Activated CD8-positive, alpha-beta memory T cell treated with anti-CD3 and anti-CD28 coated beads, Interleukin-2, amount 10 ng/mL, durations not matched to agents 7 days and 5 days (primary cell): Measurements from ENCODE around the gene AGBL5. TPM values are rescaled to one million over a fixed set of nuclear protein-coding genes. Genes with fewer than 3 reads are reported as not detected.
"Not testable (repeated sequence)": the region's sequence is repeated elsewhere in the genome, so short reads cannot be mapped to it uniquely, and the experiment has no call there.

Experiments
- ATAC-seq: fragments of 150-1000 bp; cut with Tn5 transposase; one replicate; pipeline ENCODE4 v1.10.0; 2021; ENCODE audit warnings: moderate library complexity
- CTCF ChIA-PET: fragments of 350-600 bp; sonication (Branson Sonifier 250); formaldehyde crosslinking; loops from one replicate; lab custom pipeline; 2021; ENCODE audit warnings: antibody characterized with exemption; lab: Charles Lee
- DNase-seq: peaks from one replicate; pipeline ENCODE4 v3.0.0-alpha.2; 2020
- H3K27ac Mint-ChIP-seq: one replicate; pipeline ENCODE4 v1.8.0; 2021; ENCODE audit warnings: mild to moderate bottlenecking, mixed read lengths
- H3K27me3 Mint-ChIP-seq: one replicate; pipeline ENCODE4 v1.8.0; 2021; ENCODE audit warnings: mixed read lengths
- H3K36me3 Mint-ChIP-seq: one replicate; pipeline ENCODE4 v1.8.0; 2021; ENCODE audit warnings: mild to moderate bottlenecking, mixed read lengths
- H3K4me1 Mint-ChIP-seq: one replicate; pipeline ENCODE4 v1.8.0; 2021; ENCODE audit warnings: mixed read lengths
- H3K4me3 Mint-ChIP-seq: one replicate; pipeline ENCODE4 v1.8.0; 2021; ENCODE audit warnings: mild to moderate bottlenecking, moderate library complexity, mixed read lengths
- H3K9me3 Mint-ChIP-seq: one replicate; pipeline ENCODE4 v1.8.0; 2022; ENCODE audit warnings: low read depth, mixed read lengths
- total RNA-seq, 2 experiments: library from RNA; stranded (reverse); gene quantifications; one replicate each; pipeline ENCODE4 v1.2.3, GENCODE V29; 2021

Gene AGBL5
- total RNA-seq, 2 experiments from 2014 or later, result 13.8 to 15.1 TPM

- ATAC-seq (peak; percentile 88), DNase-seq (peak; percentile 65)
- no peaks in the 10 kb centered on the region for H3K27me3 Mint-ChIP-seq
- H3K27ac Mint-ChIP-seq, result no peak overlapping the region
- H3K4me3 Mint-ChIP-seq, result no peak overlapping the region
- no peaks in the 10 kb centered on the region for H3K9me3 Mint-ChIP-seq
- H3K4me1 Mint-ChIP-seq, result peaks cover 7% of the 10 kb centered on the region
- H3K36me3 Mint-ChIP-seq, result no peaks in the 10 kb centered on the region
- CTCF ChIA-PET, result interaction anchor here (1.0 to 7.8 kb wide), 11 partner anchors 9 to 209 kb away, joined by 3 to 74 read pairs (median 4); partner anchors contain the start of genes KHK and TRIM54
These were observed 44.5 kb downstream of the AGBL5 start for GRCh38 chr2:27095745-27096651.

GRCh38 chr2:27096748-27097297 is 45.4 kb downstream of the AGBL5 start:
- Mint-ChIP-seq H3K36me3 (no peaks in the 10 kb centered on the region), H3K4me1 (peaks cover 7% of the 10 kb centered on the region), H3K27ac (no peak overlapping the region), H3K4me3 (no peak overlapping the region), H3K27me3 (no peaks in the 10 kb centered on the region), H3K9me3 (no peaks in the 10 kb centered on the region)
- no peak for ATAC-seq
- CTCF ChIA-PET, result interaction anchor here (1.1 to 7.8 kb wide), 9 partner anchors 8 to 208 kb away, joined by 3 to 74 read pairs (median 5); partner anchors contain the start of genes KHK and TRIM54
- DNase-seq, result no peak

DNA sequence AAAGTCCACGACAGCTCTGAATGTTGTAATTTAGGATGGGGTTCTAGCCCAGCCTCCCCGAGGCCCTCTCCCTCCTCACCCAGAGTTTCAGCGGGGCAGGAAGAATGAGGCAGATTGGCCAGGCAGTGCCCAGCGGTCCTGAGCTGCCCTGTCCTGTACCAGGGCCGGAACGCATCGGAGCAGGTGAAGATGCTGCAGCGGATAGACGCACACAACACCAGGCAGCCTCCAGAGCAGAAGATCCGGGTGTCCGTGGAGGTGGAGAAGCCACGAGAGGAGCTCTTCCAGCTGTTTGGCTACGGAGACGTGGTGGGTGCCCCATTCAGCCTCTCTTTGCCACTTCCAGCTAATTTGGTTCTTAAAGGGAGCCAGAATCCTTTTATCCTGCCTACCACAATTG is 45.9 kb downstream of the AGBL5 start:
- CTCF ChIA-PET, result interaction anchor here (1.2 to 7.8 kb wide), 7 partner anchors 10 to 208 kb away, joined by 4 to 74 read pairs (median 11); partner anchors contain the start of genes KHK and TRIM54
- ATAC-seq, result no peak
- Mint-ChIP-seq H3K27ac (no peak overlapping the region), H3K27me3 (no peaks in the 10 kb centered on the region), H3K4me3 (no peak overlapping the region), H3K36me3 (no peaks in the 10 kb centered on the region), H3K4me1 (peaks cover 7% of the 10 kb centered on the region), H3K9me3 (no peaks in the 10 kb centered on the region)
- DNase-seq, result no peak

- CTCF ChIA-PET, result interaction anchor here (0.6 to 7.8 kb wide), 16 partner anchors 9 to 271 kb away, joined by 3 to 74 read pairs (median 4); partner anchors contain the start of genes EIF2B4, KHK, SNX17 and TRIM54
- H3K27ac Mint-ChIP-seq, result no peak overlapping the region
- H3K4me1 Mint-ChIP-seq, result peaks cover 7% of the 10 kb centered on the region
- ATAC-seq, result no peak
- H3K27me3 Mint-ChIP-seq, result no peaks in the 10 kb centered on the region
- no peak overlapping the region for H3K4me3 Mint-ChIP-seq
- no peak for DNase-seq
- H3K9me3 Mint-ChIP-seq, result no peaks in the 10 kb centered on the region
- H3K36me3 Mint-ChIP-seq, result no peaks in the 10 kb centered on the region
These were observed 48.0 kb downstream of the AGBL5 start for GRCh38 chr2:27099334-27099955.

DNA sequence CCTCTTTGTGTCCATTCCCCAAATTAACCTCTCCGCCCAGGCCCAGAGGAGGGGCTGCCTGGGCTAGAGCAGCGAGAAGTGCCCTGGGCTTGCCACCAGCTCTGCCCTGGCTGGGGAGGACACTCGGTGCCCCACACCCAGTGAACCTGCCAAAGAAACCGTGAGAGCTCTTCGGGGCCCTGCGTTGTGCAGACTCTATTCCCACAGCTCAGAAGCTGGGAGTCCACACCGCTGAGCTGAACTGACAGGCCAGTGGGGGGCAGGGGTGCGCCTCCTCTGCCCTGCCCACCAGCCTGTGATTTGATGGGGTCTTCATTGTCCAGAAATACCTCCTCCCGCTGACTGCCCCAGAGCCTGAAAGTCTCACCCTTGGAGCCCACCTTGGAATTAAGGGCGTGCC is 48.6 kb downstream of the AGBL5 start:
- H3K9me3 Mint-ChIP-seq, result no peaks in the 10 kb centered on the region
- ATAC-seq, result no peak

GRCh38 chr2:27102329-27102728 is 50.9 kb downstream of the AGBL5 start:
- H3K4me3 Mint-ChIP-seq, result no peak overlapping the region

More for the DNA sequence above, 48.6 kb downstream of the AGBL5 start:
- no peak for DNase-seq
- Mint-ChIP-seq H3K36me3 (no peaks in the 10 kb centered on the region), H3K27me3 (no peaks in the 10 kb centered on the region), H3K4me3 (no peak overlapping the region), H3K4me1 (peaks cover 7% of the 10 kb centered on the region), H3K27ac (no peak overlapping the region)
- CTCF ChIA-PET, result interaction anchor here (1.0 to 7.8 kb wide), 12 partner anchors 9 to 270 kb away, joined by 3 to 74 read pairs (median 4); partner anchors contain the start of genes EIF2B4, SNX17 and TRIM54

DNA sequence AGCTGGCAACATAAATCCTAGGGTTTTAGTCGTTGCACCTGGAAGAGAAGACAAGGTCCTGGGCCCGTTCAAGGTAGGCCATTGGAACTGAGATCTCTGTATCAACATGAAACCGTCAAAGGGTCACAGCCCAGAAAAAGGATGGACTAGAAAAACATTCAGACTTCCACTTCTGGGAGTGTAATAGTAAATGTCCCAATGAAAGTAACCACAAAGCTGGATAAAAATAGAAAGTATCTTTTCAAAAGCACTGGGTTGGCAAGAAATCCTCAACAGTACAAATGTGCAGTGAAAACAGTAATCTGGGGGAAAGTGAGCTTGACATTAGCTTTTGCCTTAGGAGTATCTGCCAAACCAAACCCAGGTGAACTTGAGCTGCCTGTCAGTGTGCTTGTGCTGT is 54.5 kb downstream of the AGBL5 start:
- Mint-ChIP-seq H3K27ac (no peak overlapping the region), H3K9me3 (no peaks in the 10 kb centered on the region), H3K27me3 (peaks cover 11% of the 10 kb centered on the region), H3K36me3 (no peaks in the 10 kb centered on the region), H3K4me3 (no peak overlapping the region), H3K4me1 (no peaks in the 10 kb centered on the region)
- no peak for DNase-seq
- no peak for ATAC-seq
- CTCF ChIA-PET, result interaction anchor here (0.8 to 2.7 kb wide), 3 partner anchors 86 to 197 kb away, joined by 4 to 9 read pairs (median 6); no protein-coding TSS in a partner anchor

More at GRCh38 chr2:27102329-27102728, 50.9 kb downstream of the AGBL5 start:
- CTCF ChIA-PET, result interaction anchor here (1.2 to 7.8 kb wide), 6 partner anchors 15 to 201 kb away, joined by 4 to 74 read pairs (median 7); partner anchors contain the start of genes KHK, PREB and TRIM54
- Mint-ChIP-seq H3K36me3 (no peaks in the 10 kb centered on the region), H3K27ac (no peak overlapping the region), H3K9me3 (no peaks in the 10 kb centered on the region), H3K27me3 (peaks cover 4% of the 10 kb centered on the region), H3K4me1 (no peaks in the 10 kb centered on the region)
- no peak for ATAC-seq
- no peak for DNase-seq

DNA sequence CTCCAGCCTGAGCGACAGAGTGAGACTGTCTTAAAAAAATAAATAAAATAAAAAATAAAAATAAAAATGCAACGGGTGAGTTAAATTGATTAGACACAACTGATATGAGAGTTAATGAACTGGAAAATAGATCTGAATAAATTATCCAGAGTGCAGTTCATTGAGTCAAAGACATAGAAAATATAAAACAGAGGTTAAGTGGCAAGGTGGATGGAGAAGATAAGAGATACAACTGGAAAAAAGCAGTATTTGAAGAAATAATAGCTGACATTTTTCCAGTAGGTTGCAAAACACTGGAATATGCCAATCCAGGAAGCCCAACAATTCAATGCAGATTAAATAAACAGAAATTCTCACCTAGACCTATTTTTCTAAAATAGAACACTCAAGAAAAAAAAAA is 56.8 kb downstream of the AGBL5 start:
- Mint-ChIP-seq H3K36me3 (no peaks in the 10 kb centered on the region), H3K9me3 (no peaks in the 10 kb centered on the region), H3K27me3 (peaks cover 11% of the 10 kb centered on the region), H3K27ac (no peak overlapping the region), H3K4me3 (no peak overlapping the region), H3K4me1 (no peaks in the 10 kb centered on the region)
- DNase-seq (no peak), ATAC-seq (no peak)
- CTCF ChIA-PET, result interaction anchor here (0.7 to 2.4 kb wide), 4 partner anchors 9 to 351 kb away, joined by 3 to 7 read pairs (median 3); partner anchors contain the start of gene PREB

GRCh38 chr2:27109083-27109482 is 57.6 kb downstream of the AGBL5 start:
- Mint-ChIP-seq H3K4me3 (no peak overlapping the region), H3K36me3 (no peaks in the 10 kb centered on the region), H3K27ac (no peak overlapping the region), H3K9me3 (no peaks in the 10 kb centered on the region), H3K4me1 (no peaks in the 10 kb centered on the region), H3K27me3 (peaks cover 11% of the 10 kb centered on the region)
- ATAC-seq, result no peak
- CTCF ChIA-PET, result interaction anchor here (1.0 to 2.4 kb wide), 4 partner anchors 9 to 171 kb away, joined by 3 to 7 read pairs (median 4); partner anchors contain the start of genes KHK and PREB
- DNase-seq, result no peak

DNA sequence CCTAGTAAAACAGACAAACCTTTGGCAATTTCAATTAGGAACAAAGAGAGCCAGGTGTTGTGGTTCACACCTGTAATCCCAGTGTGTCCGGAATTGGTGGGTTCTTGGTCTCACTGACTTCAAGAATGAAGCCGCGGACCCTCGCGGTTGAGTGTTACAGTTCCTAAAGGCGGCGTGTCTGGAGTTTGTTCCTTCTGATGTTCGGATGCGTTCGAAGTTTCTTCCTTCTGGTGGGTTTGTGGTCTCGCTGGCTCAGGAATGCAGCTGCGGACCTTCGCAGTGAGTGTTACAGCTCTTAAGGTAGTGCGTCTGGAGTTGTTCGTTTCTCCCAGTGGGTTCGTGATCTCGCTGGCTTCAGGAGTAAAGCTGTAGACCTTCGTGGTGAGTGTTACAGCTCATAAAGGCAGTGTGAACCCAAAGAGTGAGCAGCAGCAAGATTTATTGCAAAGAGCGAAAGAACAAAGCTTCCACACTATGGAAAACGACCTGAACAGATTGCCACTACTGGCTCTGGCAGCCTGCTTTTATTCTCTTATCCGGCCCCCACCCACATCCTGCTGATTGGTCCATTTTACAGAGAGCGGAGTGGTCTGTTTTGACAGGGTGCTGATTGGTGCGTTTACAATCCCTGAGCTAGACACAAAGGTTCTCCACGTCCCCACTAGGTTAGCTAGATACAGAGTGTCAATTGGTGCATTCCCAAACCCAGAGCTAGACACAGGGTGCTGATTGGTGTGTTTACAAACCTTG is 59.3 kb downstream of the AGBL5 start:
- not testable (repeated sequence) for H3K4me3 Mint-ChIP-seq, H3K36me3 Mint-ChIP-seq, DNase-seq, H3K27ac Mint-ChIP-seq, H3K4me1 Mint-ChIP-seq, ATAC-seq, H3K9me3 Mint-ChIP-seq
- peaks cover 11% of the 10 kb centered on the region for H3K27me3 Mint-ChIP-seq
- CTCF ChIA-PET, result interaction anchor here (2.4 kb wide), 1 partner anchor 23 kb away, joined by 7 read pairs; the partner anchor contains the start of gene PREB

DNA sequence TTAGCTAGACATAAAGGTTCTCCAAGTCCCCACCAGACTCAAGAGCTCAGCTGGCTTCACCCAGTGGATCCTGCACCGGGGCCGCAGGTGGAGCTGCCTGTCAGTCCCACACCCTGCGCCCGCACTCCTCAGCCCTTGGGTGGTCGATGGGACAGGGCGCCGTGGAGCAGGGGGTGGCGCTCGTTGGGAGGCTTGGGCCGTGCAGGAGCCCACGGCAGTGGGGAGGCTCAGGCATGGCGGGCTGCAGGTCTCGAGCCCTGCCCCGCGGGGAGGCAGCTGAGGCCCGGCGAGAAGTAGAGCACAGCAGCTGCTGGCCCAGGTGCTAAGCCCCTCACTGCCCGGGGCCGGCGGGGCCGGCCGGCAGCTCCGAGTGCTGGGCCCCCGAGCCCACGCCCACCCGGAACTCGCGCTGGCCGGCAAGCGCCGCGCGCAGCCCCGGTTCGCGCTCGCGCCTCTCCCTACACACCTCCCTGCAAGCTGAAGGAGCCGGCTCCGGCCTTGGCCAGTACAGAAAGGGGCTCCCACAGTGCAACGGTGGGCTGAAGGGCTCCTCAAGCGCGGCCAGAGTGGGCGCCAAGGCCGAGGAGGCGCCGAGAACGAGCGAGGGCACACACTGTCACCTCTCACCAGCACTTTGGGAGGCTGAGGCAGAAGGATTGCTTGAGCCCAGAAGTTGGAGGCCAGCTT is 60.1 kb downstream of the AGBL5 start:
- not testable (repeated sequence) for DNase-seq, H3K36me3 Mint-ChIP-seq, H3K27ac Mint-ChIP-seq, H3K4me3 Mint-ChIP-seq, H3K9me3 Mint-ChIP-seq, H3K4me1 Mint-ChIP-seq, ATAC-seq
- peaks cover 11% of the 10 kb centered on the region for H3K27me3 Mint-ChIP-seq
- CTCF ChIA-PET, result interaction anchor here (1.5 kb wide), 1 partner anchor 81 kb away, joined by 3 read pairs; no protein-coding TSS in a partner anchor

GRCh38 chr2:27115519-27115918 is 64.1 kb downstream of the AGBL5 start:
- no peak overlapping the region for H3K27ac Mint-ChIP-seq
- CTCF ChIA-PET, result no interaction called here
- H3K4me1 Mint-ChIP-seq, result peaks cover 7% of the 10 kb centered on the region
- no peak for ATAC-seq
- no peaks in the 10 kb centered on the region for H3K9me3 Mint-ChIP-seq
- no peak for DNase-seq
- H3K4me3 Mint-ChIP-seq, result no peak overlapping the region
- no peaks in the 10 kb centered on the region for H3K36me3 Mint-ChIP-seq
- H3K27me3 Mint-ChIP-seq, result peaks cover 21% of the 10 kb centered on the region
